HCT116 (cell line): Measurements from ENCODE around the gene BCR.

Experiments used
- CEBPB ChIP-seq: IDR thresholded peaks from 2 replicates; pipeline ENCODE4 v1.6.1; 2012; ENCODE audit warnings: low read depth
- EGR1 ChIP-seq: IDR thresholded peaks from 2 replicates; pipeline ENCODE4 v1.6.1; 2012; ENCODE audit warnings: low read depth
- ELF1 ChIP-seq: IDR thresholded peaks from 2 replicates; pipeline ENCODE4 v1.6.1; 2012; ENCODE audit warnings: low read depth, borderline replicate concordance
- EZH2 ChIP-seq: fragments of 200-600 bp; sonication (generic); IDR thresholded peaks from 2 replicates; pipeline ENCODE4 v1.6.1; 2017; ENCODE audit warnings: antibody characterized with exemption, mixed run types
- EZH2phosphoT487 ChIP-seq: fragments of 200-600 bp; IDR thresholded peaks from 2 replicates; pipeline ENCODE4 v1.6.1; 2018; ENCODE audit warnings: antibody characterized with exemption, borderline replicate concordance
- POLR2A ChIP-seq: IDR thresholded peaks from 2 replicates; pipeline ENCODE4 v1.7.0; 2011; ENCODE audit warnings: borderline replicate concordance; ENCODE audit not compliant: insufficient read depth, insufficient read length; ENCODE audit errors: extremely low read depth
- POLR2AphosphoS5 ChIP-seq: IDR thresholded peaks from 2 replicates; pipeline ENCODE4 v1.6.1; 2011; ENCODE audit warnings: mild to moderate bottlenecking, low read depth, low read length, moderate library complexity
- SIN3A ChIP-seq: IDR thresholded peaks from 2 replicates; pipeline ENCODE4 v1.6.1; 2012; ENCODE audit warnings: low read depth
- TCF7L2 ChIP-seq: IDR thresholded peaks from 2 replicates; pipeline ENCODE4 v1.7.0; 2011; ENCODE audit warnings: borderline replicate concordance, inconsistent platforms; ENCODE audit not compliant: insufficient read depth, insufficient read length; ENCODE audit errors: extremely low read depth
- YY1 ChIP-seq: IDR thresholded peaks from 2 replicates; pipeline ENCODE4 v1.6.1; 2011; ENCODE audit warnings: low read length, low read depth, moderate library complexity, mild to moderate bottlenecking; ENCODE audit not compliant: insufficient replicate concordance; ENCODE audit errors: extremely low read depth
- TF ChIP-seq, protein P1 (sequence below), 3 experiments: fragments of 200-600 bp in 1 of 3; sonication (generic) in 1 of 3; IDR thresholded peaks in 2 of 3; conservative IDR thresholded peaks in 1 of 3; 2 replicates each; pipeline ENCODE4 v1.5.1; 2012 to 2017; ENCODE audit warnings: low read depth in 2 of 3, low read length in 2 of 3, antibody characterized with exemption in 1 of 3, borderline replicate concordance in 1 of 3, control low read depth in 1 of 3, mild to moderate bottlenecking in 1 of 3, mixed read lengths in 1 of 3, mixed run types in 1 of 3, moderate library complexity in 1 of 3; ENCODE audit not compliant: insufficient read depth in 1 of 3
- TF ChIP-seq, protein P2 (sequence below): IDR thresholded peaks from 2 replicates; pipeline ENCODE4 v1.6.1; 2012
- TF ChIP-seq, protein P3 (sequence below): IDR thresholded peaks from 2 replicates; pipeline ENCODE4 v1.6.1; 2012
- TF ChIP-seq, protein P4 (sequence below): IDR thresholded peaks from 2 replicates; pipeline ENCODE4 v1.6.1; 2012; ENCODE audit warnings: low read depth

DNA sequence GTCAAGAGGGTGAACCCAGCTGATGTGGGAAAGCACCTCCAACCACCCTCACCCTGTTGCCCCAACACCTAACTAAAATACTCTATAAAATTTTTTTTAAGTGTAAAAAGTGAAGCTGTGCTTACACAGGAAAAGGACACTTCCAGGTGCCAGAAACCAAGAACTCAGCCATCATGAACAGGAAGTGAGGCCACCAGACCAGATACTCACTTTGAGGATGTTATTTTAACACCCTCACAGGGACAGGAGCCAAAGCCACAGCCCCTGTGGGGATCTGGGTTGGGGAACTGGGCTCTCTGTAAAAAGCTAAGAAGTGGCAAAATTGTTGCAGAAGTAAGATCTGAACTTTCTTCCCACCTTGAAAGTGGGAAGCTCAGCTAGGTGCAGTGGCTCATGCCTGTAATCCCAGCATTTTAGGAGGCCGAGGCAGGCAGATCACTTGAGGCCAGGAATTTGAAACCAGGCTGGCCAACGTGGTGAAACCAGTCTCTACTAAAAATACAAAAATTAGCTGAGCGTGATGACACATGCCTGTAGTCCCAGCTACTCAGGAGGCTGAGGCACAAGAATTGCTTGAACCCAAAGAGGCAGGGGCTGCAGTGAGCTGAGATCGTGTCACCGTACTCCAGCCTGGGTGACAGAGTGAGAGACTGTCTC lies 42.3 kb upstream of the BCR start:
- TF ChIP-seq, protein P1, sequence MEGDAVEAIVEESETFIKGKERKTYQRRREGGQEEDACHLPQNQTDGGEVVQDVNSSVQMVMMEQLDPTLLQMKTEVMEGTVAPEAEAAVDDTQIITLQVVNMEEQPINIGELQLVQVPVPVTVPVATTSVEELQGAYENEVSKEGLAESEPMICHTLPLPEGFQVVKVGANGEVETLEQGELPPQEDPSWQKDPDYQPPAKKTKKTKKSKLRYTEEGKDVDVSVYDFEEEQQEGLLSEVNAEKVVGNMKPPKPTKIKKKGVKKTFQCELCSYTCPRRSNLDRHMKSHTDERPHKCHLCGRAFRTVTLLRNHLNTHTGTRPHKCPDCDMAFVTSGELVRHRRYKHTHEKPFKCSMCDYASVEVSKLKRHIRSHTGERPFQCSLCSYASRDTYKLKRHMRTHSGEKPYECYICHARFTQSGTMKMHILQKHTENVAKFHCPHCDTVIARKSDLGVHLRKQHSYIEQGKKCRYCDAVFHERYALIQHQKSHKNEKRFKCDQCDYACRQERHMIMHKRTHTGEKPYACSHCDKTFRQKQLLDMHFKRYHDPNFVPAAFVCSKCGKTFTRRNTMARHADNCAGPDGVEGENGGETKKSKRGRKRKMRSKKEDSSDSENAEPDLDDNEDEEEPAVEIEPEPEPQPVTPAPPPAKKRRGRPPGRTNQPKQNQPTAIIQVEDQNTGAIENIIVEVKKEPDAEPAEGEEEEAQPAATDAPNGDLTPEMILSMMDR (IDR thresholded peaks at IDR 0.05 in 2 of 3, conservative IDR thresholded peaks at IDR 0.05 in 1 of 3; ENCODE audit: borderline replicate concordance in 1 of 3, insufficient read depth in 1 of 3, low read depth in 2 of 3, low read length in 2 of 3) = no peak
- TF ChIP-seq, protein P2, sequence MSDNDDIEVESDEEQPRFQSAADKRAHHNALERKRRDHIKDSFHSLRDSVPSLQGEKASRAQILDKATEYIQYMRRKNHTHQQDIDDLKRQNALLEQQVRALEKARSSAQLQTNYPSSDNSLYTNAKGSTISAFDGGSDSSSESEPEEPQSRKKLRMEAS = no peak
- TF ChIP-seq YY1 = no peak
- no peak for TF ChIP-seq POLR2A
- TF ChIP-seq POLR2AphosphoS5 = no peak
- TF ChIP-seq EZH2 = no peak
- TF ChIP-seq, protein P3, sequence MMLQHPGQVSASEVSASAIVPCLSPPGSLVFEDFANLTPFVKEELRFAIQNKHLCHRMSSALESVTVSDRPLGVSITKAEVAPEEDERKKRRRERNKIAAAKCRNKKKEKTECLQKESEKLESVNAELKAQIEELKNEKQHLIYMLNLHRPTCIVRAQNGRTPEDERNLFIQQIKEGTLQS = no peak
- TF ChIP-seq EZH2phosphoT487 = no peak
- TF ChIP-seq TCF7L2 = no peak
- TF ChIP-seq EGR1 = no peak
- TF ChIP-seq, protein P4, sequence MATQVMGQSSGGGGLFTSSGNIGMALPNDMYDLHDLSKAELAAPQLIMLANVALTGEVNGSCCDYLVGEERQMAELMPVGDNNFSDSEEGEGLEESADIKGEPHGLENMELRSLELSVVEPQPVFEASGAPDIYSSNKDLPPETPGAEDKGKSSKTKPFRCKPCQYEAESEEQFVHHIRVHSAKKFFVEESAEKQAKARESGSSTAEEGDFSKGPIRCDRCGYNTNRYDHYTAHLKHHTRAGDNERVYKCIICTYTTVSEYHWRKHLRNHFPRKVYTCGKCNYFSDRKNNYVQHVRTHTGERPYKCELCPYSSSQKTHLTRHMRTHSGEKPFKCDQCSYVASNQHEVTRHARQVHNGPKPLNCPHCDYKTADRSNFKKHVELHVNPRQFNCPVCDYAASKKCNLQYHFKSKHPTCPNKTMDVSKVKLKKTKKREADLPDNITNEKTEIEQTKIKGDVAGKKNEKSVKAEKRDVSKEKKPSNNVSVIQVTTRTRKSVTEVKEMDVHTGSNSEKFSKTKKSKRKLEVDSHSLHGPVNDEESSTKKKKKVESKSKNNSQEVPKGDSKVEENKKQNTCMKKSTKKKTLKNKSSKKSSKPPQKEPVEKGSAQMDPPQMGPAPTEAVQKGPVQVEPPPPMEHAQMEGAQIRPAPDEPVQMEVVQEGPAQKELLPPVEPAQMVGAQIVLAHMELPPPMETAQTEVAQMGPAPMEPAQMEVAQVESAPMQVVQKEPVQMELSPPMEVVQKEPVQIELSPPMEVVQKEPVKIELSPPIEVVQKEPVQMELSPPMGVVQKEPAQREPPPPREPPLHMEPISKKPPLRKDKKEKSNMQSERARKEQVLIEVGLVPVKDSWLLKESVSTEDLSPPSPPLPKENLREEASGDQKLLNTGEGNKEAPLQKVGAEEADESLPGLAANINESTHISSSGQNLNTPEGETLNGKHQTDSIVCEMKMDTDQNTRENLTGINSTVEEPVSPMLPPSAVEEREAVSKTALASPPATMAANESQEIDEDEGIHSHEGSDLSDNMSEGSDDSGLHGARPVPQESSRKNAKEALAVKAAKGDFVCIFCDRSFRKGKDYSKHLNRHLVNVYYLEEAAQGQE = no peak
- TF ChIP-seq ELF1 = no peak
- no peak for TF ChIP-seq SIN3A
- no peak for TF ChIP-seq CEBPB
